ENCODE measurements around the gene CEMIP. TPM values are rescaled to one million over a fixed set of nuclear protein-coding genes. Genes with fewer than 3 reads are reported as not detected.

CEMIP gene
- total RNA-seq, 1 experiment from 2014 or later = 3.5 TPM

DNA sequence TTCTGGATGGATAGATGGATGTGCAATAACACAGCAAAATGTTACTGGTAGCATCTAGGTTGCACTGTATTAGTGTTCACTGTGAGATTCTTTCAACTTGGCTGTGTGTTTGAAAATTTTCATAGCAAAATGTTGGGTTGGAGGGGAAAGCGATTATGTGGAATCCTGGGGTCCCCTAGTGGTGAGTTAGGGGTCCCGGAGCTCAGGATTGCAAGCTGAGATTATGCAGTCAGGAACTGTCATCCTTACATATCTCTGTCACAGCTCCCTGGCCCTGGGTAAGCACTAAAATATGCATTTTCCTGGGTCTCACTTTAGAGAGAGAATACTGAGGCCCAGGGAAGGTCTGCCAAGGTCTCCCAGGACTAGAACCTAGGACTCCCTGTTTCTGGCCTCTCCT is 77.2 kb downstream of the CEMIP start:
- Histone ChIP-seq H3K4me1 (ENCODE audit: control insufficient read depth in 1 of 2, insufficient read depth in 2 of 2, low read length in 2 of 2) (peaks cover 53 to 66% of the 10 kb centered on the region in 2 experiments), H3K36me3 (ENCODE audit: control insufficient read depth in 1 of 2, insufficient read depth in 2 of 2, low read length in 2 of 2) (no peaks in the 10 kb centered on the region), H3K9me3 (ENCODE audit: control insufficient read depth in 1 of 2, insufficient read depth in 1 of 2, low read depth in 1 of 2, low read length in 2 of 2) (no peaks in the 10 kb centered on the region), H3K4me2 (ENCODE audit: low read length) (peak overlapping the region; percentile 46), H3K9ac (ENCODE audit: low read length) (no peak overlapping the region), H4K20me1 (ENCODE audit: insufficient read depth) (no peaks in the 10 kb centered on the region), H3K9me2 (ENCODE audit: insufficient read depth) (no peaks in the 10 kb centered on the region), H3K4me3 (replicated peaks in 1 of 2; ENCODE audit: low read depth in 1 of 2, low read length in 2 of 2) (no peak overlapping the region), H3K27me3 (ENCODE audit: insufficient read depth, low read length) (no peaks in the 10 kb centered on the region), H3K27ac (ENCODE audit: low read depth, low read length) (peak overlapping the region; percentile 77), H3K79me2 (ENCODE audit: insufficient read depth, low read length) (no peaks in the 10 kb centered on the region), H2AFZ (ENCODE audit: low read depth, low read length, poor library complexity, severe bottlenecking) (no peak overlapping the region)
- peak; percentile 57 for TF ChIP-seq RAD21 (IDR thresholded peaks at IDR 0.05; ENCODE audit: low read depth)
- no peak for TF ChIP-seq YY1 (IDR thresholded peaks at IDR 0.05; ENCODE audit: extremely low read depth, insufficient replicate concordance, low read depth, low read length)
- TF ChIP-seq CBX3 (IDR thresholded peaks at IDR 0.05; ENCODE audit: low read depth) = no peak
- TF ChIP-seq CTCF (IDR thresholded peaks at IDR 0.05 in 2 of 3, conservative IDR thresholded peaks at IDR 0.05 in 1 of 3; ENCODE audit: borderline replicate concordance in 1 of 3, insufficient read depth in 1 of 3, low read depth in 2 of 3, low read length in 2 of 3) = peak; percentile 41 to 52 (median 49); a peak in 5 of 6 replicates
- ChIA-PET CTCF (no interaction called here), RAD21 (ENCODE audit: low non-redundant PET in 1 of 2, low total read pairs in 2 of 2, uncharacterized antibody in 2 of 2, unreplicated experiment in 2 of 2) (interaction anchor here (0.5 to 1.0 kb wide), 3 partner anchors 19 to 235 kb away, joined by 3 to 4 read pairs (median 3); partner anchors contain the start of gene CEMIP (in 1 of the 2)), POLR2A (no interaction called here)
- ATAC-seq = peak; percentile 41; the same call in 1 of the 2 replicates
- no peak for DNase-seq (ENCODE audit: low read depth, low spot score)
- intact Hi-C loops (cut with micrococcal nuclease) = no loop called here
- no TSS peak for BruUV-seq (replicated peaks)

GRCh38 chr15:80856809-80857377 is 77.7 kb downstream of the CEMIP start:
- no peak for TF ChIP-seq REST (IDR thresholded peaks at IDR 0.05; ENCODE audit: low read depth)
- TF ChIP-seq, protein P1, sequence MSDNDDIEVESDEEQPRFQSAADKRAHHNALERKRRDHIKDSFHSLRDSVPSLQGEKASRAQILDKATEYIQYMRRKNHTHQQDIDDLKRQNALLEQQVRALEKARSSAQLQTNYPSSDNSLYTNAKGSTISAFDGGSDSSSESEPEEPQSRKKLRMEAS (IDR thresholded peaks at IDR 0.05) = peak; percentile 68
- no peak for TF ChIP-seq ZFX (IDR thresholded peaks at IDR 0.05)
- TF ChIP-seq SP1 (IDR thresholded peaks at IDR 0.05; ENCODE audit: low read depth) = peak; percentile 43
- TF ChIP-seq TCF7L2 (IDR thresholded peaks at IDR 0.05; ENCODE audit: borderline replicate concordance, extremely low read depth, insufficient read depth, insufficient read length) = peak; percentile 54
- TF ChIP-seq RAD21 (IDR thresholded peaks at IDR 0.05; ENCODE audit: low read depth) = peak; percentile 28; the same call in 1 of the 2 replicates
- peak; percentile 72; the same call in 1 of the 2 replicates for TF ChIP-seq CBX3 (IDR thresholded peaks at IDR 0.05; ENCODE audit: low read depth)
- RAD21 ChIA-PET (ENCODE audit: low non-redundant PET in 1 of 2, low total read pairs in 2 of 2, uncharacterized antibody in 2 of 2, unreplicated experiment in 2 of 2) = interaction anchor here (0.5 to 1.0 kb wide), 3 partner anchors 19 to 236 kb away, joined by 3 to 4 read pairs (median 3); partner anchors contain the start of gene CEMIP (in 1 of the 2)
- Histone ChIP-seq H3K4me2 (ENCODE audit: low read length) (peak overlapping the region; percentile 46), H3K27me3 (ENCODE audit: insufficient read depth, low read length) (no peaks in the 10 kb centered on the region), H3K9me2 (ENCODE audit: insufficient read depth) (no peaks in the 10 kb centered on the region), H3K4me3 (replicated peaks in 1 of 2; ENCODE audit: low read depth in 1 of 2, low read length in 2 of 2) (no peak overlapping the region), H3K27ac (ENCODE audit: low read depth, low read length) (peak overlapping the region; percentile 77), H4K20me1 (ENCODE audit: insufficient read depth) (no peaks in the 10 kb centered on the region), H3K9me3 (ENCODE audit: control insufficient read depth in 1 of 2, insufficient read depth in 1 of 2, low read depth in 1 of 2, low read length in 2 of 2) (no peaks in the 10 kb centered on the region), H3K4me1 (ENCODE audit: control insufficient read depth in 1 of 2, insufficient read depth in 2 of 2, low read length in 2 of 2) (peaks cover 53 to 66% of the 10 kb centered on the region in 2 experiments), H3K36me3 (ENCODE audit: control insufficient read depth in 1 of 2, insufficient read depth in 2 of 2, low read length in 2 of 2) (no peaks in the 10 kb centered on the region), H3K9ac (ENCODE audit: low read length) (no peak overlapping the region), H2AFZ (ENCODE audit: low read depth, low read length, poor library complexity, severe bottlenecking) (no peak overlapping the region), H3K79me2 (ENCODE audit: insufficient read depth, low read length) (no peaks in the 10 kb centered on the region)
- peak; percentile 57 for DNase-seq (ENCODE audit: low read depth, low spot score)
- POLR2A ChIA-PET = no interaction called here
- peak; percentile 85 for ATAC-seq
- CTCF ChIA-PET = no interaction called here
- no TSS peak for BruUV-seq (replicated peaks)
- intact Hi-C loops (cut with micrococcal nuclease) = no loop called here

Measured in HCT116 (cell line).